A172 (cell line): ENCODE results near the gene GARNL3. TPM values are rescaled to one million over a fixed set of nuclear protein-coding genes. Genes with fewer than 3 reads are reported as not detected.

Source experiments
- DNase-seq: peaks from one replicate; pipeline ENCODE4 v3.0.0-alpha.2; 2015; ENCODE audit warnings: low spot score
- total RNA-seq: library from RNA; depleted of rRNA; stranded (reverse); fragments of >200 nt; shearing (Covaris generic); gene quantifications from 2 replicates; pipeline ENCODE4 v1.2.3, GENCODE V29; 2014

GARNL3 gene
- total RNA-seq, 1 experiment from 2014 or later = 5.8 TPM

- no peak for DNase-seq
Measured at GRCh38 chr9:127351182-127352166, 86.9 kb downstream of the GARNL3 start.

GRCh38 chr9:127353882-127354281 is 89.3 kb downstream of the GARNL3 start:
- DNase-seq = no peak

GRCh38 chr9:127356906-127357305 is 92.3 kb downstream of the GARNL3 start:
- DNase-seq = no peak

- DNase-seq = no peak
Measured at GRCh38 chr9:127358023-127358535, 93.5 kb downstream of the GARNL3 start.

GRCh38 chr9:127358770-127359169 is 94.2 kb downstream of the GARNL3 start:
- no peak for DNase-seq

GRCh38 chr9:127360250-127360649 is 95.7 kb downstream of the GARNL3 start:
- DNase-seq = no peak

GRCh38 chr9:127360829-127361228 is 96.3 kb downstream of the GARNL3 start:
- DNase-seq = no peak

- DNase-seq = no peak
Measured at GRCh38 chr9:127361561-127361960, 97.0 kb downstream of the GARNL3 start.

- no peak for DNase-seq
Measured at GRCh38 chr9:127362829-127363228, 98.3 kb downstream of the GARNL3 start.

GRCh38 chr9:127365461-127365860 is 100.9 kb downstream of the GARNL3 start:
- no peak for DNase-seq

GRCh38 chr9:127366594-127366993 is 102.0 kb downstream of the GARNL3 start:
- DNase-seq = no peak

- DNase-seq = no peak
Measured at GRCh38 chr9:127368852-127369402, 104.4 kb downstream of the GARNL3 start.

- no peak for DNase-seq
Measured at GRCh38 chr9:127369428-127369827, 104.9 kb downstream of the GARNL3 start.

GRCh38 chr9:127370147-127370579 is 105.6 kb downstream of the GARNL3 start:
- DNase-seq = no peak

GRCh38 chr9:127370672-127371648 is 106.4 kb downstream of the GARNL3 start:
- no peak for DNase-seq

- no peak for DNase-seq
Measured at GRCh38 chr9:127380479-127380878, 115.9 kb downstream of the GARNL3 start.

GRCh38 chr9:127382541-127382940 is 118.0 kb downstream of the GARNL3 start:
- no peak for DNase-seq

- DNase-seq = no peak
Measured at GRCh38 chr9:127384016-127384730, 119.6 kb downstream of the GARNL3 start.

GRCh38 chr9:127384901-127385300 is 120.3 kb downstream of the GARNL3 start:
- DNase-seq = no peak

- DNase-seq = no peak
Measured at GRCh38 chr9:127386249-127386648, 121.7 kb downstream of the GARNL3 start.

GRCh38 chr9:127386981-127387380 is 122.4 kb downstream of the GARNL3 start:
- no peak for DNase-seq
